HG03159 (cell line): Measurements from ENCODE around the gene ING3.
"Not testable (repeated sequence)": the region's sequence is repeated elsewhere in the genome, so short reads cannot be mapped to it uniquely, and the experiment has no call there.

Experiments used
- ATAC-seq: cut with Tn5 transposase; IDR thresholded peaks from one replicate; pipeline ENCODE4 v1.9.1; 2021; ENCODE audit warnings: mild to moderate bottlenecking, moderate library complexity; ENCODE audit not compliant: unreplicated experiment

The ING3 gene

DNA sequence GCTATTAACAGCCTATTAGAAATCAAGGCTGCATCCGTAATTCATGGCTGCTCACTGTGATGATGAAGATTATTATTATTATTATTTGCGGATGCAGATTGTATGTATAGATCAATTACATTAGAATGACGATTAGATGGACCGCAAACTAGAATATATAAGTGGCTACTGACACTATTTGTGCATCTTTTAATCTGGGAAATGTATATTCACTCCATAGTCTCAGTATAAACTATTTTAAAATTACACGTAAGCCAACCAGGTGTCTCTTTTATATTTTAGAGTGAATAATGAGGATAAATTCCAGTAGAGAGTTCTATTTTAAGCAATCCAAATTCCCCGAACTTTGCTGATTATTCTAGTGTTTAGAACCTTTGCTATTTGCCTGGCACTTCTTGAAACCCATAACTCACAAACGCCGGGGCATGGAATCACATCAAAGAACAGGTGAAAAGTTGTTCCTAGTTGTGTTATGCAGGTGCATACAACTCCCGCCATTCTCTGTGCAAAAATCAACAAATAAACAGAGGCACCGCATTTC, 509 bp upstream of the ING3 start:
- no peak for ATAC-seq

DNA sequence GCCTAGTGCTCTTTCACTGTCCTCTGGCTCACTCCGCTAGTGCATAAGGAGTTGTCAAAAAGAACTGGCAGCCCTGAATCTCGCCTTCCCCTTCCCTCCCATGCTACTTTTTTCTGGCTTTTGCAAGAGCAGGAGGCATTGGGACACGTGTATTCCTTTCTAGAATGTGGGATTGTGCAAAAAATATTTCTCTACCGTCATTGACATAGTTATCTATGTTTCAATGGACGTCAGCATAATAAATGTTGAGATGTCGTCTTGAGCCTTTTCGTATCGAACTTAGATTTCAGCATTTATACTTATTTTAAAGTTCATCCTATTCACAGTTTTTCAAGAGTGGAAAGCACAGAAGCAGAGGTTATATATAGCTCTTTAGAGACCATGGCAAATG, 727 bp downstream of the ING3 start:
- no peak for ATAC-seq

DNA sequence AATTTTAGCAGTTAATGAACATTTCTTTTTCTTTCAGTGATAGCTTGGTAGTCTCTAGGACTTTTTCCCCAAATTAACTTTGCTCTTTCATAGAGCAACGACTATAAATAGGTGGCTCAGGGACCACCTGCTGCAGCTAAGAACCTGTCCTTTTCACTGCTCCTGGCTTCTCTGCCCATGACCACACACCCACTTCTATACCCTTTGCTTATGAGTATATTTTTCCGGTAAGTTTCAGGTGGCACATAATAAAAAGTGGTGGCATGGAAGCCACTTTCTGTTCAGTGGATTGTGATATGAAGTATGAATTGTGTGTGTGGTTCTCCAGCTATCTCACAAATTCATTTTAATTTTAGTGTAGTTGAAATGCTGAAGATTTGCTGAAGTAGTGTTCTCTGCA, 1.2 kb downstream of the ING3 start:
- no peak for ATAC-seq

DNA sequence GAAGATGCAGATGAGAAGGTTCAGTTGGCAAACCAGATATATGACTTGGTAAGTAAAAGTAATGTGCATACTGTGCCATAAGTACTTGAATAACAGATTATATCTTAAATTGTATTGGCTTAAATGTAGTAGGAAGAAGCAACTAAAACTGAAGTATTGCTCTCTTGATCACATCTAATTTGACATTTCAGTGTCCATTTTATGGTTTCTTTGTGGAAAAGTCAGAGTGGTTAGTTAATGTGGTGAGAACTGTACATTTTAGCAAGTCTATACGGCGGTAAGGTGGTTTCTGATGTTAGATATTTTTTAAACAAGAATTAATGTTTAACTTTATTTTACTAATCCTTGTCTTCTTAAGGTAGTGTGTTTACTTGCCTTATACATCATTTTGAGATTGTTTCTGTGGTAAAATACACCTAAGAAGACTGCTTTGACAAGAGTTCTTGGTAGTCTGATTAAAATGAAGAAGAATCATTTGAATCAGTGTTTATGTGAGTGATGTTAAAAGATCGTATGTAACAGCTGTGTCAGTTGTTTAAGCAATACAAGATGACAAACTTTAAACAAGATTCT, 5.1 kb downstream of the ING3 start:
- ATAC-seq: peak; percentile 34

DNA sequence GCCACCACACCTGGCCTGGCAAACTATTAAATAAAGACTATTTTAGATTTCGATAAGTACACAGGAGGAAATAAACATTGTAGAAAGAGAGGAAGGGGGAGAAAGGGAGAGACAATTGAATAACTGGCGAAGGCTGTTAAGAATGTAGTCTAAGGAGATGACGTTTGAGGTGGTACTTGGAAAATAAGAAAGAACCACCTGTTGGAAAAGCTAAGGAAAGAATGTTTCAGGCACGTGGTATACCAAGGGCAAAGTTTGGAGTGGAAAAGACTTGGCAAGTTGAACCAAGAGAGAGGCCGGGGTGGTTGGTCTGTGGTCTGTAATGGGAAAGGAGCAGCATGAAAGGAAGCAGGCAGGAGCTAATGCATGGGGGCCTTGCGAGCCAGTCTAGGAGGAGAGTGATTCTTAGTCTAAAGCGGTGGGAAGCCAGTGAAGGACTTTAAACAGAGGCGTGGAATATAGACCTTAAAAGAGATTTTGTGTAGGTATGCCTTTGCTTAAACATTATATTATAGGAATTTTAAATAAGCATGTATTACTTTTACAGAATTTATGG, 9.4 kb downstream of the ING3 start:
- ATAC-seq: no peak

DNA sequence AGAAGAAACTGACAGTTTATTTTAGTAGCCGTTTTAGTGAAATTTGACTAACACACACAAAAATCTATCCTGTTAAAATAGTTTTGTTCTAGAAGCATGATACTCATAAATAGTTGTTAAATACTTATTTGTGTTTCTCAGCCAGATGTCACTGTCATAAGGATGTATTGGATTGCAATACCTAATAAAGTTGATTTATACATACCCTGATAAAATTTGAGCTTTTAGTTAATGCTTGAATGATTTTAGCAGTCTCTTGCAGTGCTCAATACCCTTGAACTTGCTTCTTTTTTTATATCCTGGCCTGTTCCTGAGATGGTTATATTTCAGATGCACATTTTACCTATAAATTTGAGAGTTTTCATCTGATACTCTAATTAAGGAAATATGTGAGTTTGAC, 10.1 kb downstream of the ING3 start:
- ATAC-seq: no peak

DNA sequence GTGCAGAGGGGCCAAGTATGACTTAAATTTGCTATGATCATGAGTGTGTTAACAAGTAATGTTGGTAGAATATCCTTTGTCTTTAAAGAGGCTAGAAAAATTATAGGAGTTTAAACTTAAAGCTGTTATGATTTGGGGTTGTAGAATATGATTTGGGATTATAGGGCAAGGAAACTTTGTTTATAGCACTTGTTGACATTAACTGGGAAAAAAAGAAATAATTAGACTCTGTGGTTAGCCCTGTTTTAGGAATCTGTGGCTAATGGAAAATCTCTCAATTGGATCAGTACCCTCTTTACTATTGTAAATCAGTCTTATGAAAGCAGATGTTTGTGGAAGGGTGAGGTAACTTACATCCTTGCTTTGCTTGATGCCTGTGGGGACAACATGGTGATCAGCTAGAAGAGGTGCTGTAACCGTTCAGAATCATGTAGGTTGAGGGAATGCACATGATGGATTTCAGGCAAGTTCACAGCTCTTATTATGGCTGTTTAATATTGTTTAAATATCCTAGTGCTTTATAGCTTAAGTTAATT, 11.1 kb downstream of the ING3 start:
- no peak for ATAC-seq

DNA sequence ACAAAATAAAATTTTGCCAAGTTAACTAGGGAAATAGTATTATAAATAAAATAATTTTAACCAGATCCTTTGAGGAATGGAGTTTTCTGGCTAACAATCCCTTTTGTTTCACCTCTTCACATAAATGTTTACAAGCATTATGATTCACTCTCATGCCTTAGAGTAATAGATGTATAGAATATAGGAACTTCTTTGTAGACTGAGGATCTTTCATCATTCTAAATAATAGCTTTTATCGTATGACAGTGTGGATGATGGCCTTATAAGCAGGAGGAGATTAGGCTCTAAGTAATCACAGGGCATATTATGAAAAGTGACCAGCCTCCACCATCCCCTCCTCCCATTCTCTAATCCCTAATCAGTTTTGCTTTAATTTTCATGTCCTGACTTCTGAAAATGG, 13.5 kb downstream of the ING3 start:
- ATAC-seq: no peak

DNA sequence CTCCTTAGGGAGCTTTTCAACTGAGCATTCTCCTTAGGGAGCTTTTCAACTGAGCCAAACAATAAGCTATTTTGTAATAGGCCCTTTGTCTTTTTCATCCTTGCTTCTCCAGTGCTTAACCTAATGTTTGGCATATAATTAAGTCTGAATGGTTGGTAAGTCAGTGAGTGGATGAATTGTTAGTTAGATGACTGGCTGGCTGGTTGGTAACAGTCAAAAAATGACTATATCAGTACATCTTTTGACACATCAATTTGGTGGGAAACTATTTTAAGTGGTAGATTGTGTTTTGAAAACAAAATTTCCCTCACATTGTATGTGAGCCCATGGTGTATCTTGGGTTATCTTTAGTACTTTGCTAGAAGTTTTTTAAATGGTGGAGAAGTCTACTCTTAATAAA, 16.4 kb downstream of the ING3 start:
- ATAC-seq: no peak

DNA sequence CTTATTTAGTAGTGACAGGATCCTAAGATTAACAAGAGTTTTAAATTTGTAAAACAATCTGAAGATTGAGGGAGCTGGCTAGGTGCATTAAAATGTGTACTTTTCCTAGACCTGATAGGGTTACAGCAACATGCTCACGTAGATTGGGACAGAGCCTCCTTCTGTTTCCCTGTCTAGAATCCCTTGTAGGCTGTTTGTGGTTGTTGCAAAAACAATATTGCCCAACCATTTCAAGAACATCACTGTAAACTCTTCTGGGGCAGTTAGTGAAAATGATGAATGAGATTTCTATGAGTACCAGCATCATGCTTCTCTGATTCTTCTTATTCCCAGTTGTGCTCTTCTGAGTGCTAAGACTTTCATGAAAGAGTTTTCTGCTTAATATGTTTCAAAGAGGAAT, 23.3 kb downstream of the ING3 start:
- ATAC-seq: no peak

DNA sequence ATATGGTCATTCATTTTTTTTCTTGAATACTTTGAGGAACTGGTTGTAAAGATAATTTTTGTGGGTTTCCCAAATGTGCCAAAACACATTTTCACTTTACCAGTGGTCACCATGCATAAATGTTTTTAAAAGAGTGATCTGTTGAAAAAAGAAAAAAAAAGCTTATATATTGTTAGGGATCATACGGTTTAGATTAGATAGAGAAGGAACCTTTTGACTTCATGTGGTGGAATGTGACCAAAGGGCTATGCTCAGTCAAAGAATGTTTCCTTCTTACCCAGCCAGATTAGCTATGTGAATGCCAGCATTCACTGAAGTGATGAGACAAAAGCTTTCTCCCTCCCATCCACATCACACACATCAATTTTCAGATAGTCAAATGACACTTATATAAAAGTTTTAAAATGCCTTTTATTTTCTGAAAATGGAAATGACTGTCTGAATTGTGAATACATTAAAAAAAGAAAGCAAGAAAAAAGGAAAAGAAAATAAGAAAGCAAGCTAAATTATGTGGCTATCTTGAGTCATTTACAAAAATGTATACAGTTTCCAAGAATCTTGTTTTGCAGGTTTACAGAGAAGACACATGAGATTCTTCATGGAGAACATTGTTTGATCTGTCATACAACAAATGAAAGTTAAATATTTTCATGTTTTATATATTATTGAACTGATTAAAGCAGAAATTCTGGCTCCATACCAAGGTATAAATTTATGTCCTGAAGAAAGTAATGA, 29.4 kb downstream of the ING3 start:
- no peak for ATAC-seq

DNA sequence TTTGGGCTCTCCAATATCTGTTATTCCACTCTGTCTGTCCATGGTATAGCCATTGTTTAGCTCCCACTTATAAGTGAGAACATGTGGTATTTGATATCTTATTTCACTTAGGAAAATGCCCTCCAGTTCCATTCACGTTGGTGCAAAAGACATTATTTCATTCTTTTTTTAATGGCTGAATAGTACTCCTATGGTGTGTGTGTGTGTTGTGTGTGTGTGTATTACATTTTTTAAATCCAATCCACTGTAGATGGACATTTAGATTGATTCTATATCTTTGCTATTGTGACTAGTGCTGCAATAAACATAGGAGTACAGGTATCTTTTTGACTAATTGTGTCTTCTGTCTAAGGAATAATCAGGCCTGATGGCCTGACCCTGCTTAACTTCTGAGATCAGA, 30.5 kb downstream of the ING3 start:
- ATAC-seq: no peak

DNA sequence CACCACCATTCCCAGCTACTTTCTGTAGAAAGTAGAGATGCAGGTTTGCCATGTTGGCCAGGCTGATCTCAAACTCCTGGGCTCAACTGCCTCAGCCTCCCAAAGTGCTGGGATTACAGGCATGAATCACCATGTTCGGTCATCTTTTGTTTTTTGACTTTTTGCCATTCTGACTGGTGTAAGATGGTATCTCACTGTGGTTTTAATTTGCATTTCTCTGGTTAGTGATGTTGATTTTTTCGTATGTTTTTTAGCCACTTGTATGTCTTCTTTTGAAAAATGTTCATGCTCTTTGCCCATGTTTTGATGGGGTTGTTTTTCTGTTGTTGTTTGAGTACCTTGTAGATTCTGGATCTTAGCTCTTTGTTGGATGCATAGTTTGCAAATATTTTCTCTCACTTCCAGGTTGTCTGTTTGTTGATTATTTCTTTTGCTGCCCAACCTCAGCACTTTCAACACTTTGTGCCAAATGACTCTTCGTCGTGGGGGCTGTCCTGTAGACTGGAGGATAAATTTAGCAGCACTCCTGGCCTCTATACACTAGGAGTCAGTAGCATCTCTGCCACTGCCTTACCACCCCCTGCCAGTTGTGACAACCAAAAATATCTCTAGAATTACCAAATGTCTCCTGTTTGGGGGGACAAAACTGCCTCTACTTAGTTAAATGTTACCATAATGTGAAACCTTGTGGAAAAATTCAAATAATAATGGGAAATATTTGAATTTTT, 31.5 kb downstream of the ING3 start:
- no peak for ATAC-seq

DNA sequence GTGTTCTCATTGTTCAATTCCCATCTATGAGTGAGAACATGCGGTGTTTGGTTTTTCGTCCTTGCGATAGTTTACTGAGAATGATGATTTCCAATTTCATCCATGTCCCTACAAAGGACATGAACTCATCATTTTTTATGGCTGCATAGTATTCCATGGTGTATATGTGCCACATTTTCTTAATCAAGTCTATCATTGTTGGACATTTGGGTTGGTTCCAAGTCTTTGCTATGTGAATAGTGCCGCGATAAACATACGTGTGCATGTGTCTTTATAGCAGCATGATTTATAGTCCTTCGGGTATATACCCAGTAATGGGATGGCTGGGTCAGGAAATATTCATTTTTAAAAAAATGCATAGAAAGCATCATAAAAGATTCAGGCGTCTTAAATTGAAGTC, 33.0 kb downstream of the ING3 start:
- ATAC-seq: not testable (repeated sequence)

DNA sequence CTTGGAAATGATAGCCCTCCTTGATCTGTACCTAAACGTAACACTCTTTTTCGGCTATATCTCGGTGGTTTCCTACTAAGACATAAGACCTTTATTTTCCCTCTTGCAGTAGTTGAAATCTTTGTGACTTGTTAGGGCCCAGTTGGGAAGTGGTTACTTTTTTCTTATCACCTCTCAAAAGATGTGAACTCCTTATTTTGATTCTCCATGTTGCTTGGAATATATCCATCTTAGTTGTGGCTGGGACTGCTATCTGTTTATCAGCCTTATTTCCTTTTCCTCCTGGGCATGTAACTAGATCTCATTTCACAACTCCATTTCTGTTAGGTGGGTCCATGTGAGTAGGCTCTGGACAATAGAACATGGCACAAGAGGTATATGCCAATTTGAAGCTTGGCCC, 33.8 kb downstream of the ING3 start:
- ATAC-seq: no peak

DNA sequence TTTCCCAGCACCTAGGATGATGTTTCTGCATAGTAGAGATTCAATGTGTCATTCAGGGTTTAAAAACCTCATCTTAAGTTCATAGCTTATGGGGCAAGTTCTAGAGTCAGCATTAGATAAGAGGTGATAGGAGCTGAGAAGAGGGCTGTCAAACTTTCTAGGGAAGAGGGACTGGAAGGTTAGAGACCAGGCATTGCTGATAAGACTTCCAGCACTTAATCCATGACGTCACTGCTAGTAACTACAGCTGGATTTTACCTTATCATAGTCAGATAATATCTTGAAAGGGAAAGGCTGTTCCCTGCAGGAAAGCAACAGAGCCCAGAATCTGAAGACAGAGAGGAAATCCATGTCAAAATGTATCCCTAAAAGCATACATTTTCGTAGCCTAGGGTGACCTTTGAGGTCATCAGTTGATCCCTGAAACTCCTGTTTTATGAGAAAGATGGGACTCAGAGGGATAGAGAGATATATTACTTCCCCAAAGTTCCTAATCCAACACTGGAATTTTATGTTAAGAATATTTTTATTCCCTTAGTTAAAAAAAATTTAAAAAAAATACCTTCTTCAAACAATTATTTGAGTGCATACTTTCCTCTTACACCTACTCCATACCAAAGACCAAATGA, 34.7 kb downstream of the ING3 start:
- no peak for ATAC-seq

DNA sequence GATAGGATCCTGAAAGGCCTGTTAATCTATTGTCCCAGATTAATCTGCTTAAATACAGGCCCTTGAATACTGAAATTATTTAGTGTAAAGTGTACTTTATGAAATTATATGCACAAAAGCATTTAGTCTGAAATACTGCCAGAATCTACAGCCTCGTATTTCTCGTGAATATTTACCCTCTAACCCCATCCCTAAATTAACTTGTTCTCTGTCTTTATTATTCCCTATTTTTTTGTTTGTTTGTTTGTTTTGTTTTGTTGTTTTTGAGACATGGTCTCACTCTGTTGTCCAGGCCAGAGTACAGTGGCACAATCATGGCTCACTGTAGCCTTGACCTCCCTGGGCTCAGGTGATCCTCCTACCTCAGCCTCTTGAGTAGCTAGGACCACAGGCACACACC, 35.3 kb downstream of the ING3 start:
- no peak for ATAC-seq

DNA sequence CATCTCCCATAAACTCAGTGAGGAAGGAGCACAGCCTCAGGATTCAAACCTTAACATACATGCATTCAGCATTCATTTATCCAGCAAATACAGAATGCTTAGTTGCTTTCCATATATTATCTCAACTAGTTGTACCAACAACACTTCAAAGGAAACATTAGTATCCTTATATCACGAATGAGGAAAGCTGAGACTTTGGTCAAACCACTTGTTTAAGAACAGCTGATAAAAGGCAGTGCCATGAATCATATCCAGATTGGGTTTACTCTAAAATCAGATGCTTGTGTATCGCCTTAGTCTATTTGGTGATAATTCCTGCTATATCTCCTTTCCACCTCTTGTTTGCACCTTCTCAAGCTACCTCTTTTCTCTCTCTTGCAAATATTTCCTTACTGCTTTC, 36.1 kb downstream of the ING3 start:
- no peak for ATAC-seq

DNA sequence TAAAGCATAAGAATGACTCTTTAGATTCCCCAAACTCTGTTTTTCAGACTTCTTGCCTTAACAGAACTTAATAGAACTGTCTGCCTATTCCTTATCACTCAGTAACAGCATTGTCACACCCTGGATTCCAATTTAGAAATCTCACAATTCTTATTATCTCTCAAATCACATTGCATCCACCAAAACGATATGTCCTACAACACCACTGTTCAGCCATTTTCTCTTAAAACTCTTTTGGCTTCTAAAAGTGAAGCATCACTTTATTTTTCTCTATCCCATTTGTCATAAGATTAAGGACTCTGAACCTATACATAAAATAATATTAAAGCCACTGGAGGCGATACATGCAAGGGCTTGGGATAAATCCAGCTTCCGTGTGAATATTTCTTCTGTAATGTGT, 36.7 kb downstream of the ING3 start:
- ATAC-seq: no peak

DNA sequence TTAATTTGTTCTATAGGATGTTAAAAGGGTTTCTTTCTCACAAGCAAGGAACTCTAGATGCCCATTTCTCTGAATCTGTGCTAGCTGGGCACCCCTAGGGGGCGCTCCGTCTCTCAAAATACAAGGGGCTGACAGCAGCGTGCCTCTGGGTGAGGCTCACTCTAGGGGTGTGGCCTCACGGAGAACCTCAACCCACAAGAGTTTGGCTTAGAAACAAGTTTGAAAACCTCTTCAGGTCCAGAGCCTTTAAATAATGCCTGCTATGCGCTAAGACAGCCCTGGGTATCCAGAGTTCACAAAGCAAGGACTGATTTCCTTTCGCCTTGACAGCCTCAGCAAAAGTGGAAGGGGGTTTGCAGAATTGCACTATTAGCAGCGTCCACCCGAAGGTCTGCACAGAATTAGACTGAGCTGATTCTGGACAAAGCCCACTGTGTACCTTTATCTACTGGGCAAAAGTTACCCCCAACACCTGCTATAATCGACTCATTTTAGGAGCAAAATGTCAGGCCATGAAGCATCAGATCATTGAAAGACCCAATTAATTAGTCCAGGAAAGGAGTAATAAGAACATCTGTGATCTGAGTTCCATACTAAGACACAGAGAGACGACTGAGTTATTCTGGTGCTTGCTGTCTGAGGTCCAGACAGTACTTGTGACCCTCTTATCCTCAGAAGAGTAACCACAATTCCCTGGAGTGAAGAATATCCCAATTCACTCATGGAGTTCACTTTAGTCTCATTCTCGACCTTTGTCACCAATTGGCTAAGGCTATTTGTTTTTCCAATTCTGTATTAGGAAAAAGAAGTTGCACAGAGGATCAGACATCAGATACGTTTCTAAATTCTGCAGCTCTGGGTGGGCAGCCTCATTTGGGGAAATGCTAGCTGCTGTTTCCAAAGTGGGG, 37.4 kb downstream of the ING3 start:
- peak; percentile 95 for ATAC-seq
